Sigmoid colon (tissue), 3 donors: Measurements from ENCODE around the gene PLCH1.

ENCODE experiments used
- POLR2A ChIP-seq, 2 donors: fragments of 450-650 bp; IDR thresholded peaks; one replicate each; pipeline ENCODE4 v1.6.1; 2016; ENCODE audit warnings: antibody characterized with exemption in 2 of 2, mild to moderate bottlenecking in 2 of 2, moderate library complexity in 2 of 2
- TF ChIP-seq, protein P1 (sequence below), 4 experiments: fragments of 450-650 bp in 3 of 4; fragments of 200-600 bp in 1 of 4; IDR thresholded peaks; one replicate each; pipeline ENCODE4 v1.5.1; 2016 to 2019; ENCODE audit warnings: antibody characterized with exemption in 4 of 4, mild to moderate bottlenecking in 3 of 4, moderate library complexity in 2 of 4

- TF ChIP-seq, protein P1, sequence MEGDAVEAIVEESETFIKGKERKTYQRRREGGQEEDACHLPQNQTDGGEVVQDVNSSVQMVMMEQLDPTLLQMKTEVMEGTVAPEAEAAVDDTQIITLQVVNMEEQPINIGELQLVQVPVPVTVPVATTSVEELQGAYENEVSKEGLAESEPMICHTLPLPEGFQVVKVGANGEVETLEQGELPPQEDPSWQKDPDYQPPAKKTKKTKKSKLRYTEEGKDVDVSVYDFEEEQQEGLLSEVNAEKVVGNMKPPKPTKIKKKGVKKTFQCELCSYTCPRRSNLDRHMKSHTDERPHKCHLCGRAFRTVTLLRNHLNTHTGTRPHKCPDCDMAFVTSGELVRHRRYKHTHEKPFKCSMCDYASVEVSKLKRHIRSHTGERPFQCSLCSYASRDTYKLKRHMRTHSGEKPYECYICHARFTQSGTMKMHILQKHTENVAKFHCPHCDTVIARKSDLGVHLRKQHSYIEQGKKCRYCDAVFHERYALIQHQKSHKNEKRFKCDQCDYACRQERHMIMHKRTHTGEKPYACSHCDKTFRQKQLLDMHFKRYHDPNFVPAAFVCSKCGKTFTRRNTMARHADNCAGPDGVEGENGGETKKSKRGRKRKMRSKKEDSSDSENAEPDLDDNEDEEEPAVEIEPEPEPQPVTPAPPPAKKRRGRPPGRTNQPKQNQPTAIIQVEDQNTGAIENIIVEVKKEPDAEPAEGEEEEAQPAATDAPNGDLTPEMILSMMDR (IDR thresholded peaks at IDR 0.05) = no peak
- no peak for TF ChIP-seq POLR2A (IDR thresholded peaks at IDR 0.05)
Observed at GRCh38 chr3:155704061-155704460, 40.8 kb downstream of the PLCH1 start.
